HepG2 (cell line): ENCODE results near the gene ACACA.

Source experiments
- ZNF282 ChIP-seq: fragments of 450-650 bp; IDR thresholded peaks from 2 replicates; pipeline ENCODE4 v1.6.1; 2018; ENCODE audit not compliant: partially characterized antibody
- ZNF562 ChIP-seq: sonication (generic); formaldehyde crosslinking; IDR thresholded peaks from 2 replicates; pipeline ENCODE4 v1.8.0; 2022; ENCODE audit warnings: missing genetic modification reagents, borderline replicate concordance

- TF ChIP-seq ZNF282 (no peak), ZNF562 (CRISPR knock-in tag) (no peak)
Measured at GRCh38 chr17:37310940-37311339, 95.7 kb downstream of the ACACA start.
